Measurements from ENCODE around the gene SNX14.

Gene SNX14

DNA sequence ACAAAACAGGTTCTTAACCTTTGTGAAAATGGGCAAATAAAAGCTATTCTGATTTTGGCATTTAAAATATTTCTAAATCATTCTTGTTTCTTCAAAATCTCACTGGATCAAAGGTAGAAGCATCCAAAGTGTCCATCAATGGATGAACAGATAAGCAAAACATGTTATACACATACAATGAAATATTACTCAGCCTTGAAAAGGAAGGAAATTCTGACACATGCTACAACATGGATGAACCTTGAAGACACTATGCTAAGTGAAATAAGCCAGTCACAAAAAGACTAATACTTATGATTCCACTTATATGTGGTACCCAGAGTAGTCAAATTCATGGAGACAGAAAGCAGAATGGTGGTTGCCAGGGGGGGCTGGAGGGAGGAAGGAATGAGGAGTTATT is 45.9 kb downstream of the SNX14 start:
- TF ChIP-seq CEBPB (IDR thresholded peaks at IDR 0.05) = no peak
- TF ChIP-seq, protein P1, sequence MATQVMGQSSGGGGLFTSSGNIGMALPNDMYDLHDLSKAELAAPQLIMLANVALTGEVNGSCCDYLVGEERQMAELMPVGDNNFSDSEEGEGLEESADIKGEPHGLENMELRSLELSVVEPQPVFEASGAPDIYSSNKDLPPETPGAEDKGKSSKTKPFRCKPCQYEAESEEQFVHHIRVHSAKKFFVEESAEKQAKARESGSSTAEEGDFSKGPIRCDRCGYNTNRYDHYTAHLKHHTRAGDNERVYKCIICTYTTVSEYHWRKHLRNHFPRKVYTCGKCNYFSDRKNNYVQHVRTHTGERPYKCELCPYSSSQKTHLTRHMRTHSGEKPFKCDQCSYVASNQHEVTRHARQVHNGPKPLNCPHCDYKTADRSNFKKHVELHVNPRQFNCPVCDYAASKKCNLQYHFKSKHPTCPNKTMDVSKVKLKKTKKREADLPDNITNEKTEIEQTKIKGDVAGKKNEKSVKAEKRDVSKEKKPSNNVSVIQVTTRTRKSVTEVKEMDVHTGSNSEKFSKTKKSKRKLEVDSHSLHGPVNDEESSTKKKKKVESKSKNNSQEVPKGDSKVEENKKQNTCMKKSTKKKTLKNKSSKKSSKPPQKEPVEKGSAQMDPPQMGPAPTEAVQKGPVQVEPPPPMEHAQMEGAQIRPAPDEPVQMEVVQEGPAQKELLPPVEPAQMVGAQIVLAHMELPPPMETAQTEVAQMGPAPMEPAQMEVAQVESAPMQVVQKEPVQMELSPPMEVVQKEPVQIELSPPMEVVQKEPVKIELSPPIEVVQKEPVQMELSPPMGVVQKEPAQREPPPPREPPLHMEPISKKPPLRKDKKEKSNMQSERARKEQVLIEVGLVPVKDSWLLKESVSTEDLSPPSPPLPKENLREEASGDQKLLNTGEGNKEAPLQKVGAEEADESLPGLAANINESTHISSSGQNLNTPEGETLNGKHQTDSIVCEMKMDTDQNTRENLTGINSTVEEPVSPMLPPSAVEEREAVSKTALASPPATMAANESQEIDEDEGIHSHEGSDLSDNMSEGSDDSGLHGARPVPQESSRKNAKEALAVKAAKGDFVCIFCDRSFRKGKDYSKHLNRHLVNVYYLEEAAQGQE (IDR thresholded peaks at IDR 0.05; ENCODE audit: low read depth) = no peak
- TF ChIP-seq ZBTB7A (IDR thresholded peaks at IDR 0.05; ENCODE audit: low read depth) = no peak
- TF ChIP-seq NFIC (IDR thresholded peaks at IDR 0.05) = no peak
- TF ChIP-seq RAD21 (IDR thresholded peaks at IDR 0.05; ENCODE audit: low read depth) = no peak
- TF ChIP-seq YY1 (IDR thresholded peaks at IDR 0.05; ENCODE audit: low read depth) = no peak
- TF ChIP-seq, protein P2, sequence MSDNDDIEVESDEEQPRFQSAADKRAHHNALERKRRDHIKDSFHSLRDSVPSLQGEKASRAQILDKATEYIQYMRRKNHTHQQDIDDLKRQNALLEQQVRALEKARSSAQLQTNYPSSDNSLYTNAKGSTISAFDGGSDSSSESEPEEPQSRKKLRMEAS (IDR thresholded peaks at IDR 0.05) = no peak
- no peak for TF ChIP-seq TAF1 (IDR thresholded peaks at IDR 0.05; ENCODE audit: low read depth)
- TF ChIP-seq TCF12 (IDR thresholded peaks at IDR 0.05; ENCODE audit: low read depth) = no peak
- TF ChIP-seq, protein P3, sequence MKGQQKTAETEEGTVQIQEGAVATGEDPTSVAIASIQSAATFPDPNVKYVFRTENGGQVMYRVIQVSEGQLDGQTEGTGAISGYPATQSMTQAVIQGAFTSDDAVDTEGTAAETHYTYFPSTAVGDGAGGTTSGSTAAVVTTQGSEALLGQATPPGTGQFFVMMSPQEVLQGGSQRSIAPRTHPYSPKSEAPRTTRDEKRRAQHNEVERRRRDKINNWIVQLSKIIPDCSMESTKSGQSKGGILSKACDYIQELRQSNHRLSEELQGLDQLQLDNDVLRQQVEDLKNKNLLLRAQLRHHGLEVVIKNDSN (IDR thresholded peaks at IDR 0.05) = no peak
- no peak for TF ChIP-seq EGR1 (IDR thresholded peaks at IDR 0.05)
- no peak for TF ChIP-seq FOXM1 (IDR thresholded peaks at IDR 0.05; ENCODE audit: borderline replicate concordance, low read depth)
- no peak for TF ChIP-seq TEAD4 (IDR thresholded peaks at IDR 0.05)
- no peak for TF ChIP-seq CREB1 (IDR thresholded peaks at IDR 0.05; ENCODE audit: low read depth)

DNA sequence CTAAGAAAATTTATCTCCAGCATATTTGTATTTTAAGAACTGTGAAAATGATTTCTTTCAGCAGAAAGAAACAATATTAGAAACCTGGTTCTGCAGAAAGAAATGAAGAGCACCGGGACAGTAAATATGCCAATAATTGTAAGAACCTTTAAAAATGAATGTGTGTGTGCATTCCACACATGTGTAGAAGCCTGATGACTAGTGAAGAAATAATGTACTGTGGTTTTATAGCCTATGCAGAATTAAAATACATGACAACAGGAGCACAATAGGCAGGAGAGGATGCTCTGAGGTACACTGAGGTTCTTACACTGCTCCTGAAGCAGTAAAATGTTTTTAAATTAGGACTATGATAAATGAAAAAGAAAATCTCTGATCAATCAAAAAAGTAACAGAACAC is 48.9 kb downstream of the SNX14 start:
- TF ChIP-seq TAF1 (IDR thresholded peaks at IDR 0.05; ENCODE audit: low read depth) = no peak
- TF ChIP-seq, protein P1 (IDR thresholded peaks at IDR 0.05; ENCODE audit: low read depth) = no peak
- no peak for TF ChIP-seq EGR1 (IDR thresholded peaks at IDR 0.05)
- TF ChIP-seq EP300 (IDR thresholded peaks at IDR 0.05; ENCODE audit: borderline replicate concordance) = no peak
- no peak for TF ChIP-seq FOXM1 (IDR thresholded peaks at IDR 0.05; ENCODE audit: borderline replicate concordance, low read depth)
- TF ChIP-seq NFIC (IDR thresholded peaks at IDR 0.05) = no peak
- no peak for TF ChIP-seq ZBTB7A (IDR thresholded peaks at IDR 0.05; ENCODE audit: low read depth)
- TF ChIP-seq CEBPB (IDR thresholded peaks at IDR 0.05) = no peak
- TF ChIP-seq RAD21 (IDR thresholded peaks at IDR 0.05; ENCODE audit: low read depth) = no peak

DNA sequence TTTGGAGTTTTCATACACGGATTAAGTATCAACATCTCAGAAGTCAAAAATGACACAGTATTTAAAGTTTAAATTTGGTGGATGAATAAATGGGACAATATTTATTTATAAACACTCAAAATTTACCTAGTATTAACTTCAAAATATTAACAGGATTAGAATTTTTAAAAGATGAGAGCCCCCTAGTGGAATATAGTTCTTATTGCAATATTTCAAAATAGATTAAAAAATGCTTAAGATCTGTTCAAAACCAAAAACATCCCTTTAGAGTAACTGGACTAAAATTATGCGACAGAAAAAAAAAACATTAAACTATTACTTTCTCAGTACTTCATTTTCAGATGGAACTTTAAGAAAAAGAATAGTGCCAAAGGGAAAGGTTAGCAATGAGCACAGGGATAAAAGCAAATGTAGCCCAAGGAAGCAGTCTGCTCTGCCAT is 56.6 kb downstream of the SNX14 start:
- no peak for TF ChIP-seq RAD21 (IDR thresholded peaks at IDR 0.05; ENCODE audit: low read depth)
- TF ChIP-seq, protein P1 (IDR thresholded peaks at IDR 0.05; ENCODE audit: low read depth) = 0 out of 2 replicates have a peak, but pooled peaks have one; percentile 14

DNA sequence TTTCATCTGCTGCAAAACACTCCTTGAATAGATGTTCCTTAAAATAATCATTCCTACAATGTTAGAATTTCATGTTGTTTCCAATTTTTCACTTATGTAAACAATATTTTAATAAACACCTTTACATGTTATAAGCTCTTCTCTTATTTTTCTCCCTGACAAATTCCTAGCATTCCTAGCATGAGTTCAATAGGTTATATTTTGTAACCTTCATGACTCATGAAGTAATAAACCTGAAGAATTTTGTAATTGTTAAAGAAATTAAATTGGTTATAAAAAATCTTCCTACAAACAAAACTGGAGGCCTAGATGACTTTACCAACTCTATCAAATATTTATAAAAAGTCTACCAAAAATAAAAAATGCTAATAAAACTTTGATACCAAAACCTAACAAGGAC is 77.5 kb downstream of the SNX14 start:
- TF ChIP-seq TAF1 (IDR thresholded peaks at IDR 0.05; ENCODE audit: low read depth) = no peak
- TF ChIP-seq YY1 (IDR thresholded peaks at IDR 0.05; ENCODE audit: low read depth) = no peak
- TF ChIP-seq TEAD4 (IDR thresholded peaks at IDR 0.05) = peak; percentile 90
- TF ChIP-seq CEBPB (IDR thresholded peaks at IDR 0.05) = 0 out of 2 replicates have a peak, but pooled peaks have one; percentile 22
- TF ChIP-seq, protein P1 (IDR thresholded peaks at IDR 0.05; ENCODE audit: low read depth) = no peak

All from Ishikawa (cell line).